Erythroblast (primary cell): Measurements from ENCODE around the gene MSTO1.

ENCODE experiments used
- GATA1 ChIP-seq: IDR thresholded peaks from 2 replicates; pipeline ENCODE4 v1.6.1; 2011; ENCODE audit warnings: low read depth, mild to moderate bottlenecking, control low read depth, low read length, moderate library complexity
- POLR2A ChIP-seq: IDR thresholded peaks from 2 replicates; pipeline ENCODE4 v1.6.1; 2011; ENCODE audit warnings: mild to moderate bottlenecking, low read length

DNA sequence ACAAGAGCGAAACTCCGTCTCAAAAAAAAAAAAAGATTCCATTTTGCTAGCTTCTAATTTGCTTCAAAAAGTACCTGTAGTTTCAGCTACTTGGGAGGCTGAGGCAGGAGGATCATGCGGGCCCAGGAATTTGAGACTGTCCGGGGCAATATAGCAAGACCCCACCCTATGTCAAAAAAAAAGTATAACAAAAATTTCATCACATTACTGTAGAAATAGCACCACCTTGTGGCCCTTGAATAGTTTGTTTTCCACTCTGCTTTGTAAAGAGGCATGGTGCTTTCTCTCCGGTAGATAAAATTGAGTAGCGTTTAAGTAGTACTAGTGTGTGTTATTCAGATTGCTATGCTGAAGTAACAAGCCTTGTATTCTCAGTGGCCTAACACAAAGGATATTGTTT is 18.2 kb upstream of the MSTO1 start:
- TF ChIP-seq POLR2A (no peak), GATA1 (no peak)
